HCT116 (cell line): ENCODE data around the gene MCL1.

Experiments
- EZH2phosphoT487 ChIP-seq: fragments of 200-600 bp; IDR thresholded peaks from 2 replicates; pipeline ENCODE4 v1.6.1; 2018; ENCODE audit warnings: antibody characterized with exemption, borderline replicate concordance
- POLR2A ChIP-seq: IDR thresholded peaks from 2 replicates; pipeline ENCODE4 v1.7.0; 2011; ENCODE audit warnings: borderline replicate concordance; ENCODE audit not compliant: insufficient read depth, insufficient read length; ENCODE audit errors: extremely low read depth
- TF ChIP-seq, protein P1 (sequence below), 3 experiments: fragments of 200-600 bp in 1 of 3; sonication (generic) in 1 of 3; IDR thresholded peaks in 2 of 3; conservative IDR thresholded peaks in 1 of 3; 2 replicates each; pipeline ENCODE4 v1.5.1; 2012 to 2017; ENCODE audit warnings: low read depth in 2 of 3, low read length in 2 of 3, antibody characterized with exemption in 1 of 3, borderline replicate concordance in 1 of 3, control low read depth in 1 of 3, mild to moderate bottlenecking in 1 of 3, mixed read lengths in 1 of 3, mixed run types in 1 of 3, moderate library complexity in 1 of 3; ENCODE audit not compliant: insufficient read depth in 1 of 3

DNA sequence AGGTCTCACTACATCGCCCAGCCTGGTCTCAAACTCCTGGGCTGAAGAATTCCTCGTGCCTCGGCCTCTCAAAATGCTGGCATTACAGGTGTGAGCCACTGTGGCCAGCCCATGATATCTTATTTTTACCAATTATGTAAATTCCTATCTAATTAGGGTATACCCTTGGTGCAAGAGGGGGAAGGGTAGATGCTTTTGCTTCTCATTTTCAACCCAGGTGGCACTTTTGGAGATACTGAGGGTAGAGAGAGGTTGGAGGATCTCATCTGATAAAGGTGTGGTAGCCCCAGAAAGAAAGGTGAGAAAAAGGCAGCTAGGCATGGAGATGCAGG is 32.6 kb upstream of the MCL1 start:
- TF ChIP-seq POLR2A (no peak), EZH2phosphoT487 (no peak)
- TF ChIP-seq, protein P1, sequence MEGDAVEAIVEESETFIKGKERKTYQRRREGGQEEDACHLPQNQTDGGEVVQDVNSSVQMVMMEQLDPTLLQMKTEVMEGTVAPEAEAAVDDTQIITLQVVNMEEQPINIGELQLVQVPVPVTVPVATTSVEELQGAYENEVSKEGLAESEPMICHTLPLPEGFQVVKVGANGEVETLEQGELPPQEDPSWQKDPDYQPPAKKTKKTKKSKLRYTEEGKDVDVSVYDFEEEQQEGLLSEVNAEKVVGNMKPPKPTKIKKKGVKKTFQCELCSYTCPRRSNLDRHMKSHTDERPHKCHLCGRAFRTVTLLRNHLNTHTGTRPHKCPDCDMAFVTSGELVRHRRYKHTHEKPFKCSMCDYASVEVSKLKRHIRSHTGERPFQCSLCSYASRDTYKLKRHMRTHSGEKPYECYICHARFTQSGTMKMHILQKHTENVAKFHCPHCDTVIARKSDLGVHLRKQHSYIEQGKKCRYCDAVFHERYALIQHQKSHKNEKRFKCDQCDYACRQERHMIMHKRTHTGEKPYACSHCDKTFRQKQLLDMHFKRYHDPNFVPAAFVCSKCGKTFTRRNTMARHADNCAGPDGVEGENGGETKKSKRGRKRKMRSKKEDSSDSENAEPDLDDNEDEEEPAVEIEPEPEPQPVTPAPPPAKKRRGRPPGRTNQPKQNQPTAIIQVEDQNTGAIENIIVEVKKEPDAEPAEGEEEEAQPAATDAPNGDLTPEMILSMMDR (IDR thresholded peaks at IDR 0.05 in 2 of 3, conservative IDR thresholded peaks at IDR 0.05 in 1 of 3; ENCODE audit: borderline replicate concordance in 1 of 3, insufficient read depth in 1 of 3, low read depth in 2 of 3, low read length in 2 of 3): no peak
